NB4 (cell line): ENCODE data around the gene SCIN.

Experiments used
- MYC ChIP-seq: IDR thresholded peaks from 2 replicates; pipeline ENCODE4 v1.6.1; 2011; ENCODE audit warnings: low read depth, low read length
- POLR2A ChIP-seq: IDR thresholded peaks from 2 replicates; pipeline ENCODE4 v1.6.1; 2011; ENCODE audit warnings: mild to moderate bottlenecking; ENCODE audit not compliant: insufficient read length; ENCODE audit errors: extremely low read depth
- TF ChIP-seq, protein P1 (sequence below): IDR thresholded peaks from one replicate; pipeline ENCODE4 v1.5.1; 2012; ENCODE audit warnings: low read depth, low read length
- TF ChIP-seq, protein P2 (sequence below): IDR thresholded peaks from 2 replicates; pipeline ENCODE4 v1.6.1; 2011; ENCODE audit warnings: low read depth, low read length

- TF ChIP-seq, protein P1, sequence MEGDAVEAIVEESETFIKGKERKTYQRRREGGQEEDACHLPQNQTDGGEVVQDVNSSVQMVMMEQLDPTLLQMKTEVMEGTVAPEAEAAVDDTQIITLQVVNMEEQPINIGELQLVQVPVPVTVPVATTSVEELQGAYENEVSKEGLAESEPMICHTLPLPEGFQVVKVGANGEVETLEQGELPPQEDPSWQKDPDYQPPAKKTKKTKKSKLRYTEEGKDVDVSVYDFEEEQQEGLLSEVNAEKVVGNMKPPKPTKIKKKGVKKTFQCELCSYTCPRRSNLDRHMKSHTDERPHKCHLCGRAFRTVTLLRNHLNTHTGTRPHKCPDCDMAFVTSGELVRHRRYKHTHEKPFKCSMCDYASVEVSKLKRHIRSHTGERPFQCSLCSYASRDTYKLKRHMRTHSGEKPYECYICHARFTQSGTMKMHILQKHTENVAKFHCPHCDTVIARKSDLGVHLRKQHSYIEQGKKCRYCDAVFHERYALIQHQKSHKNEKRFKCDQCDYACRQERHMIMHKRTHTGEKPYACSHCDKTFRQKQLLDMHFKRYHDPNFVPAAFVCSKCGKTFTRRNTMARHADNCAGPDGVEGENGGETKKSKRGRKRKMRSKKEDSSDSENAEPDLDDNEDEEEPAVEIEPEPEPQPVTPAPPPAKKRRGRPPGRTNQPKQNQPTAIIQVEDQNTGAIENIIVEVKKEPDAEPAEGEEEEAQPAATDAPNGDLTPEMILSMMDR = no peak
- TF ChIP-seq, protein P2, sequence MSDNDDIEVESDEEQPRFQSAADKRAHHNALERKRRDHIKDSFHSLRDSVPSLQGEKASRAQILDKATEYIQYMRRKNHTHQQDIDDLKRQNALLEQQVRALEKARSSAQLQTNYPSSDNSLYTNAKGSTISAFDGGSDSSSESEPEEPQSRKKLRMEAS = no peak
- TF ChIP-seq POLR2A (no peak), MYC (no peak)
Observed at GRCh38 chr7:12653518-12653917, 83.0 kb downstream of the SCIN start.
